Measurements from ENCODE around the gene LRRIQ3.

DNA sequence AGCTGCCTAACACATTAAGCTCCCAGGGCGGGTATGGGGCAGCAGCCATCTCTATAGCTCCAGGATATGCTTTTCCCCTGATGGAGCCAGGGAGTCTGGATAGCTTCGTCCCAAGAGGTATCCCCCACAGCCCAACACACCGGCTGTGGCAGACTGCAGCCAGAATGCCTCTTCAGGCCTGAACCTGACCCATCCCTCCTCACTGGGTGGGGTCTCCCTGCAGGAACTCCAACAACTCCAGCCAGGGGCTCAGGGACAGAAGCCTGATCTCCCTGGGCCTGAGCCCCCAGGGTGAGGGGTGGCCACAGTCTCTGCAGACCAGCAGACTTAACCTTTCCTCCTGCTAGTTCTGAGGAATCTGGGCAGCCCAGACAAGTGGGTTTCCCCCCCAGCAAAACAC, 159.9 kb downstream of the LRRIQ3 start:
- TF ChIP-seq, protein P1, sequence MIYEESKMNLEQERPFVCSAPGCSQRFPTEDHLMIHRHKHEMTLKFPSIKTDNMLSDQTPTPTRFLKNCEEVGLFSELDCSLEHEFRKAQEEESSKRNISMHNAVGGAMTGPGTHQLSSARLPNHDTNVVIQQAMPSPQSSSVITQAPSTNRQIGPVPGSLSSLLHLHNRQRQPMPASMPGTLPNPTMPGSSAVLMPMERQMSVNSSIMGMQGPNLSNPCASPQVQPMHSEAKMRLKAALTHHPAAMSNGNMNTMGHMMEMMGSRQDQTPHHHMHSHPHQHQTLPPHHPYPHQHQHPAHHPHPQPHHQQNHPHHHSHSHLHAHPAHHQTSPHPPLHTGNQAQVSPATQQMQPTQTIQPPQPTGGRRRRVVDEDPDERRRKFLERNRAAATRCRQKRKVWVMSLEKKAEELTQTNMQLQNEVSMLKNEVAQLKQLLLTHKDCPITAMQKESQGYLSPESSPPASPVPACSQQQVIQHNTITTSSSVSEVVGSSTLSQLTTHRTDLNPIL (CRISPR knock-in tag; IDR thresholded peaks at IDR 0.05; ENCODE audit: low read depth), result no peak
- TF ChIP-seq ZNF70 (CRISPR knock-in tag; IDR thresholded peaks at IDR 0.05), result no peak
- no peak for TF ChIP-seq ISL1 (CRISPR knock-in tag; IDR thresholded peaks at IDR 0.05)
- no peak for TF ChIP-seq CSDC2 (CRISPR knock-in tag; IDR thresholded peaks at IDR 0.05)
- TF ChIP-seq ZFP3 (CRISPR knock-in tag; IDR thresholded peaks at IDR 0.05), result no peak
- TF ChIP-seq, protein P2, sequence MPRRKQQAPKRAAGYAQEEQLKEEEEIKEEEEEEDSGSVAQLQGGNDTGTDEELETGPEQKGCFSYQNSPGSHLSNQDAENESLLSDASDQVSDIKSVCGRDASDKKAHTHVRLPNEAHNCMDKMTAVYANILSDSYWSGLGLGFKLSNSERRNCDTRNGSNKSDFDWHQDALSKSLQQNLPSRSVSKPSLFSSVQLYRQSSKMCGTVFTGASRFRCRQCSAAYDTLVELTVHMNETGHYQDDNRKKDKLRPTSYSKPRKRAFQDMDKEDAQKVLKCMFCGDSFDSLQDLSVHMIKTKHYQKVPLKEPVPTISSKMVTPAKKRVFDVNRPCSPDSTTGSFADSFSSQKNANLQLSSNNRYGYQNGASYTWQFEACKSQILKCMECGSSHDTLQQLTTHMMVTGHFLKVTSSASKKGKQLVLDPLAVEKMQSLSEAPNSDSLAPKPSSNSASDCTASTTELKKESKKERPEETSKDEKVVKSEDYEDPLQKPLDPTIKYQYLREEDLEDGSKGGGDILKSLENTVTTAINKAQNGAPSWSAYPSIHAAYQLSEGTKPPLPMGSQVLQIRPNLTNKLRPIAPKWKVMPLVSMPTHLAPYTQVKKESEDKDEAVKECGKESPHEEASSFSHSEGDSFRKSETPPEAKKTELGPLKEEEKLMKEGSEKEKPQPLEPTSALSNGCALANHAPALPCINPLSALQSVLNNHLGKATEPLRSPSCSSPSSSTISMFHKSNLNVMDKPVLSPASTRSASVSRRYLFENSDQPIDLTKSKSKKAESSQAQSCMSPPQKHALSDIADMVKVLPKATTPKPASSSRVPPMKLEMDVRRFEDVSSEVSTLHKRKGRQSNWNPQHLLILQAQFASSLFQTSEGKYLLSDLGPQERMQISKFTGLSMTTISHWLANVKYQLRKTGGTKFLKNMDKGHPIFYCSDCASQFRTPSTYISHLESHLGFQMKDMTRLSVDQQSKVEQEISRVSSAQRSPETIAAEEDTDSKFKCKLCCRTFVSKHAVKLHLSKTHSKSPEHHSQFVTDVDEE (CRISPR knock-in tag; IDR thresholded peaks at IDR 0.05), result no peak
- TF ChIP-seq ZFP30 (CRISPR knock-in tag; IDR thresholded peaks at IDR 0.05), result no peak
- TF ChIP-seq ESRRG (CRISPR knock-in tag; IDR thresholded peaks at IDR 0.05), result no peak
- TF ChIP-seq GLIS3 (CRISPR knock-in tag; IDR thresholded peaks at IDR 0.05), result no peak
- TF ChIP-seq, protein P3, sequence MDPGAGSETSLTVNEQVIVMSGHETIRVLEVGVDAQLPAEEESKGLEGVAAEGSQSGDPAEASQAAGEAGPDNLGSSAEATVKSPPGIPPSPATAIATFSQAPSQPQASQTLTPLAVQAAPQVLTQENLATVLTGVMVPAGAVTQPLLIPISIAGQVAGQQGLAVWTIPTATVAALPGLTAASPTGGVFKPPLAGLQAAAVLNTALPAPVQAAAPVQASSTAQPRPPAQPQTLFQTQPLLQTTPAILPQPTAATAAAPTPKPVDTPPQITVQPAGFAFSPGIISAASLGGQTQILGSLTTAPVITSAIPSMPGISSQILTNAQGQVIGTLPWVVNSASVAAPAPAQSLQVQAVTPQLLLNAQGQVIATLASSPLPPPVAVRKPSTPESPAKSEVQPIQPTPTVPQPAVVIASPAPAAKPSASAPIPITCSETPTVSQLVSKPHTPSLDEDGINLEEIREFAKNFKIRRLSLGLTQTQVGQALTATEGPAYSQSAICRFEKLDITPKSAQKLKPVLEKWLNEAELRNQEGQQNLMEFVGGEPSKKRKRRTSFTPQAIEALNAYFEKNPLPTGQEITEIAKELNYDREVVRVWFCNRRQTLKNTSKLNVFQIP (CRISPR knock-in tag; IDR thresholded peaks at IDR 0.05; ENCODE audit: borderline replicate concordance, low read depth), result no peak
- TF ChIP-seq, protein P4, sequence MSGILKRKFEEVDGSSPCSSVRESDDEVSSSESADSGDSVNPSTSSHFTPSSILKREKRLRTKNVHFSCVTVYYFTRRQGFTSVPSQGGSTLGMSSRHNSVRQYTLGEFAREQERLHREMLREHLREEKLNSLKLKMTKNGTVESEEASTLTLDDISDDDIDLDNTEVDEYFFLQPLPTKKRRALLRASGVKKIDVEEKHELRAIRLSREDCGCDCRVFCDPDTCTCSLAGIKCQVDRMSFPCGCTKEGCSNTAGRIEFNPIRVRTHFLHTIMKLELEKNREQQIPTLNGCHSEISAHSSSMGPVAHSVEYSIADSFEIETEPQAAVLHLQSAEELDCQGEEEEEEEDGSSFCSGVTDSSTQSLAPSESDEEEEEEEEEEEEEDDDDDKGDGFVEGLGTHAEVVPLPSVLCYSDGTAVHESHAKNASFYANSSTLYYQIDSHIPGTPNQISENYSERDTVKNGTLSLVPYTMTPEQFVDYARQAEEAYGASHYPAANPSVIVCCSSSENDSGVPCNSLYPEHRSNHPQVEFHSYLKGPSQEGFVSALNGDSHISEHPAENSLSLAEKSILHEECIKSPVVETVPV (CRISPR knock-in tag; IDR thresholded peaks at IDR 0.05), result no peak
- no peak for TF ChIP-seq SNAI2 (CRISPR knock-in tag; IDR thresholded peaks at IDR 0.05)

Data from SK-N-SH treated with all-trans-retinoic acid at 6 μM for 48 hours (cell line).